Stimulated activated CD4-positive, alpha-beta T cell treated with anti-CD3 and anti-CD28 coated beads, TNF-alpha, amount 100 ng/mL, for 48 hours (primary cell): ENCODE data around the gene ATG2B.

Source experiments
- DNase-seq, 3 donors: peaks; one replicate each; pipeline ENCODE4 v3.0.0-alpha.2; 2020; ENCODE audit warnings: low read depth in 3 of 3

Gene ATG2B

GRCh38 chr14:96309133-96309895 lies 53.8 kb downstream of the ATG2B start:
- no peak for DNase-seq

GRCh38 chr14:96307434-96307833 lies 55.7 kb downstream of the ATG2B start:
- no peak for DNase-seq

- no peak for DNase-seq
These were observed 58.2 kb downstream of the ATG2B start for GRCh38 chr14:96304956-96305355.

GRCh38 chr14:96303981-96304380 lies 59.2 kb downstream of the ATG2B start:
- DNase-seq = no peak

- no peak for DNase-seq
These were observed 63.7 kb downstream of the ATG2B start for GRCh38 chr14:96299441-96299840.

- DNase-seq = no peak
These were observed 65.1 kb downstream of the ATG2B start for GRCh38 chr14:96297997-96298515.

- no peak for DNase-seq
These were observed 66.1 kb downstream of the ATG2B start for GRCh38 chr14:96297000-96297399.

- DNase-seq = no peak
These were observed 68.9 kb downstream of the ATG2B start for GRCh38 chr14:96294246-96294645.

GRCh38 chr14:96287856-96288255 lies 75.3 kb downstream of the ATG2B start:
- DNase-seq = no peak

GRCh38 chr14:96286251-96286650 lies 76.9 kb downstream of the ATG2B start:
- no peak for DNase-seq

GRCh38 chr14:96285667-96286066 lies 77.5 kb downstream of the ATG2B start:
- no peak for DNase-seq

GRCh38 chr14:96284430-96284829 lies 78.7 kb downstream of the ATG2B start:
- DNase-seq = no peak

GRCh38 chr14:96284008-96284407 lies 79.1 kb downstream of the ATG2B start:
- DNase-seq = no peak

GRCh38 chr14:96281486-96281885 lies 81.7 kb downstream of the ATG2B start:
- no peak for DNase-seq

GRCh38 chr14:96280104-96280503 lies 83.0 kb downstream of the ATG2B start:
- no peak for DNase-seq

GRCh38 chr14:96279564-96279963 lies 83.6 kb downstream of the ATG2B start:
- no peak for DNase-seq

- DNase-seq = no peak
These were observed 85.3 kb downstream of the ATG2B start for GRCh38 chr14:96277890-96278289.

GRCh38 chr14:96275177-96276112 lies 87.7 kb downstream of the ATG2B start:
- peak; percentile 30 to 61 (median 47) for DNase-seq

GRCh38 chr14:96274543-96274942 lies 88.6 kb downstream of the ATG2B start:
- no peak for DNase-seq

GRCh38 chr14:96274122-96274521 lies 89.0 kb downstream of the ATG2B start:
- no peak for DNase-seq

GRCh38 chr14:96273629-96274028 lies 89.5 kb downstream of the ATG2B start:
- no peak for DNase-seq

- no peak for DNase-seq
These were observed 90.2 kb downstream of the ATG2B start for GRCh38 chr14:96272777-96273473.
